HEK293 (cell line): ENCODE results near the gene PFDN6.

Experiments
- CTCF ChIA-PET: fragments of 350-600 bp; formaldehyde crosslinking; extraction: SDS; loops from one replicate; lab custom pipeline; 2021; ENCODE audit warnings: antibody characterized with exemption; lab: Yijun Ruan, JAX
- POLR2A ChIA-PET: fragments of 300-600 bp; formaldehyde crosslinking; extraction: SDS; loops from one replicate; lab custom pipeline; 2020; ENCODE audit warnings: antibody characterized with exemption, inconsistent platforms; lab: Yijun Ruan, JAX
- H3K27ac ChIP-seq: fragments of 200-500 bp; sonication (Bioruptor generic); 2 replicates; pipeline ENCODE4 v1.5.1; 2014; ENCODE audit warnings: low read depth, low read length, control low read depth, inconsistent platforms; ENCODE audit errors: extremely low read depth
- H3K36me3 ChIP-seq, 2 experiments: fragments of 200-500 bp in 1 of 2; sonication (Bioruptor generic) in 1 of 2; 1 replicate in 1 of 2; 2 replicates in 1 of 2; pipeline ENCODE4 v1.5.1; 2014 to 2017; ENCODE audit warnings: inconsistent platforms in 2 of 2, low read length in 2 of 2; ENCODE audit not compliant: control insufficient read depth in 2 of 2, insufficient read depth in 1 of 2
- H3K4me1 ChIP-seq: fragments of 200-500 bp; sonication (Bioruptor generic); 2 replicates; pipeline ENCODE4 v1.5.1; 2014; ENCODE audit warnings: mild to moderate bottlenecking, low read length, inconsistent platforms; ENCODE audit not compliant: control insufficient read depth, insufficient read depth
- H3K4me3 ChIP-seq: 2 replicates; pipeline ENCODE4 v1.5.1; 2011; ENCODE audit warnings: low read depth, mild to moderate bottlenecking, control low read depth, low read length, moderate library complexity
- H3K9me3 ChIP-seq: fragments of 200-500 bp; sonication (Bioruptor generic); 2 replicates; pipeline ENCODE4 v1.5.1; 2014; ENCODE audit warnings: low read depth, low read length, inconsistent platforms; ENCODE audit not compliant: control insufficient read depth, insufficient read depth
- GLIS2 ChIP-seq: fragments of 450-650 bp; formaldehyde crosslinking; IDR thresholded peaks from 2 replicates; pipeline ENCODE4 v1.5.1; 2016; ENCODE audit warnings: missing biosample characterization, missing genetic modification characterization
- IKZF3 ChIP-seq: fragments of 450-650 bp; IDR thresholded peaks from 2 replicates; pipeline ENCODE4 v1.5.0; 2018; ENCODE audit warnings: missing biosample characterization, mild to moderate bottlenecking, missing genetic modification characterization, moderate library complexity
- KLF10 ChIP-seq: fragments of 450-650 bp; IDR thresholded peaks from 2 replicates; pipeline ENCODE4 v1.5.1; 2018; ENCODE audit warnings: missing biosample characterization, mild to moderate bottlenecking, missing genetic modification characterization
- KLF9 ChIP-seq: fragments of 450-650 bp; formaldehyde crosslinking; IDR thresholded peaks from 2 replicates; pipeline ENCODE4 v1.5.1; 2016; ENCODE audit warnings: missing biosample characterization, missing genetic modification characterization, low read depth
- SP3 ChIP-seq: fragments of 450-650 bp; formaldehyde crosslinking; IDR thresholded peaks from 2 replicates; pipeline ENCODE4 v1.5.1; 2016; ENCODE audit warnings: missing biosample characterization, missing genetic modification characterization
- ZBTB21 ChIP-seq: fragments of 450-650 bp; formaldehyde crosslinking; IDR thresholded peaks from 2 replicates; pipeline ENCODE4 v1.5.1; 2017; ENCODE audit warnings: missing biosample characterization, missing genetic modification characterization
- ZFHX2 ChIP-seq: fragments of 450-650 bp; formaldehyde crosslinking; conservative IDR thresholded peaks from 2 replicates; pipeline ENCODE4 v1.5.1; 2016; ENCODE audit warnings: missing biosample characterization, missing genetic modification characterization
- ZIC2 ChIP-seq: fragments of 450-650 bp; formaldehyde crosslinking; IDR thresholded peaks from 2 replicates; pipeline ENCODE4 v1.5.1; 2016; ENCODE audit warnings: missing biosample characterization, missing genetic modification characterization
- ZNF341 ChIP-seq: fragments of 450-650 bp; formaldehyde crosslinking; IDR thresholded peaks from 2 replicates; pipeline ENCODE4; 2016; ENCODE audit warnings: low read depth, missing biosample characterization, missing genetic modification characterization
- ZNF366 ChIP-seq: fragments of 450-650 bp; formaldehyde crosslinking; conservative IDR thresholded peaks from 2 replicates; pipeline ENCODE4 v1.5.1; 2016; ENCODE audit warnings: missing biosample characterization, missing genetic modification characterization
- ZNF510 ChIP-seq: fragments of 450-650 bp; formaldehyde crosslinking; IDR thresholded peaks from 2 replicates; pipeline ENCODE4 v1.5.1; 2018; ENCODE audit warnings: mild to moderate bottlenecking, missing genetic modification characterization, missing biosample characterization; ENCODE audit not compliant: insufficient replicate concordance
- ZNF629 ChIP-seq: fragments of 450-650 bp; formaldehyde crosslinking; IDR thresholded peaks from 2 replicates; pipeline ENCODE4 v1.5.1; 2017; ENCODE audit warnings: missing biosample characterization, missing genetic modification characterization
- ZXDB ChIP-seq: fragments of 450-650 bp; formaldehyde crosslinking; IDR thresholded peaks from 2 replicates; pipeline ENCODE4 v1.5.1; 2016; ENCODE audit warnings: missing biosample characterization, missing genetic modification characterization
- TF ChIP-seq, protein P1 (sequence below): fragments of 450-650 bp; formaldehyde crosslinking; IDR thresholded peaks from 2 replicates; pipeline ENCODE4 v1.5.1; 2016; ENCODE audit warnings: missing biosample characterization, missing genetic modification characterization
- TF ChIP-seq, protein P2 (sequence below): fragments of 450-650 bp; formaldehyde crosslinking; conservative IDR thresholded peaks from 2 replicates; pipeline ENCODE4 v1.5.1; 2016; ENCODE audit warnings: low read depth, missing biosample characterization, missing genetic modification characterization

Gene PFDN6

GRCh38 chr6:33314515-33314942, 25.1 kb downstream of the PFDN6 start (continued):
- TF ChIP-seq SP3 (tag by site-specific recombination): peak; percentile 50; the same call in 1 of the 2 replicates
- peak; percentile 69; the same call in 1 of the 2 replicates for TF ChIP-seq IKZF3
- TF ChIP-seq, protein P1, sequence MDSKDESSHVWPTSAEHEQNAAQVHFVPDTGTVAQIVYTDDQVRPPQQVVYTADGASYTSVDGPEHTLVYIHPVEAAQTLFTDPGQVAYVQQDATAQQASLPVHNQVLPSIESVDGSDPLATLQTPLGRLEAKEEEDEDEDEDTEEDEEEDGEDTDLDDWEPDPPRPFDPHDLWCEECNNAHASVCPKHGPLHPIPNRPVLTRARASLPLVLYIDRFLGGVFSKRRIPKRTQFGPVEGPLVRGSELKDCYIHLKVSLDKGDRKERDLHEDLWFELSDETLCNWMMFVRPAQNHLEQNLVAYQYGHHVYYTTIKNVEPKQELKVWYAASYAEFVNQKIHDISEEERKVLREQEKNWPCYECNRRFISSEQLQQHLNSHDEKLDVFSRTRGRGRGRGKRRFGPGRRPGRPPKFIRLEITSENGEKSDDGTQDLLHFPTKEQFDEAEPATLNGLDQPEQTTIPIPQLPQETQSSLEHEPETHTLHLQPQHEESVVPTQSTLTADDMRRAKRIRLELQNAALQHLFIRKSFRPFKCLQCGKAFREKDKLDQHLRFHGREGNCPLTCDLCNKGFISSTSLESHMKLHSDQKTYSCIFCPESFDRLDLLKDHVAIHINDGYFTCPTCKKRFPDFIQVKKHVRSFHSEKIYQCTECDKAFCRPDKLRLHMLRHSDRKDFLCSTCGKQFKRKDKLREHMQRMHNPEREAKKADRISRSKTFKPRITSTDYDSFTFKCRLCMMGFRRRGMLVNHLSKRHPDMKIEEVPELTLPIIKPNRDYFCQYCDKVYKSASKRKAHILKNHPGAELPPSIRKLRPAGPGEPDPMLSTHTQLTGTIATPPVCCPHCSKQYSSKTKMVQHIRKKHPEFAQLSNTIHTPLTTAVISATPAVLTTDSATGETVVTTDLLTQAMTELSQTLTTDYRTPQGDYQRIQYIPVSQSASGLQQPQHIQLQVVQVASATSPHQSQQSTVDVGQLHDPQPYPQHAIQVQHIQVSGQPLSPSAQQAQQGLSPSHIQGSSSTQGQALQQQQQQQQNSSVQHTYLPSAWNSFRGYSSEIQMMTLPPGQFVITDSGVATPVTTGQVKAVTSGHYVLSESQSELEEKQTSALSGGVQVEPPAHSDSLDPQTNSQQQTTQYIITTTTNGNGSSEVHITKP (tag by site-specific recombination): peak; percentile 99
- TF ChIP-seq ZFHX2 (tag by site-specific recombination): peak; percentile 88
- no peak for TF ChIP-seq ZBTB21 (tag by site-specific recombination)
- TF ChIP-seq ZXDB (tag by site-specific recombination): peak; percentile 52
- 0 out of 2 replicates have a peak, but pooled peaks have one; percentile 8 for TF ChIP-seq ZNF629 (tag by site-specific recombination)
- peak; percentile 18; the same call in 1 of the 2 replicates for TF ChIP-seq ZNF366 (tag by site-specific recombination)
- no peak for TF ChIP-seq KLF10 (tag by site-specific recombination)
- peak; percentile 40 for TF ChIP-seq ZNF341

DNA sequence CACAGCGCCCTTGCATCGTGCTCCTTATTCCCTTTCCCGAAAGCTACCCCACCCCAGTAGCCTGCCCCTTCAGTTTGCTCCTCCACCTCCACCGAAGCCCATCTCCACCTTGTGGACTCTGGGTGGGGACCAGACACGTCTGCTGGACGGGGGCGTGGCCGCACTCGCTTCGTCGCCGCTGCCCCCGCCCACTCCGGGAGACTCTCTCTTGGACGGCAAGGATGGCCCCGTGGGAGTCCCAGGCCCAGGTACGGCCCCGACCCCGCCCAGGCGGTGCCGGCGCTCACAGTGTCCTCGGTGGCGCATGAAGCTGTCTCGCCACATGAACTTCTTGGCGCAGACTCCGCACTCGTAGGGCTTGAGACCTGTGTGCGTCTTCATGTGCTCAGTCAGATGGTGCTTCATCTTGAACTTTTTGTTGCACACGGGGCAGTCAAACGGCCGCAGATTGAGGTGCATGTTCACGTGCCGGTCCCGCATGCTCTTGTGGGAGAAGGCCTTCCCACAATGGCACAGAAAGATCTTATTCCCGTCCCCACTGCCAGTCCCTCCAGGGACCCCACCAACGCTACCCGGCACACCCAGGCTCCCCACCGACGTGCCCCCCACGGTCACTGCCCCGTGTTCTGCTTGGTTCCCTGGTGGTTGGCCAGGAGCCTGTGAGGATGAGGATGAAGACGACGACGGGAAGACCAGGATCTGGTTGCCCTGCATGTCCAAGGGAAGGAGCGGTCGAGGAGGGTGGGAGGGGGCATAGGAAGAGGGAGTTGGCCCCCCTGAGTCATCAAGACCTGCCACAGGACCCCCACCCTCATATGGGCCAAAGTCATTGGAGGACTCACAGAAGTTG, 25.8 kb downstream of the PFDN6 start:
- Histone ChIP-seq H3K9me3 (no peaks in the 10 kb centered on the region), H3K36me3 (peaks cover 14 to 27% of the 10 kb centered on the region in 2 experiments), H3K27ac (no peak overlapping the region; the same call in 1 of the 2 replicates), H3K4me1 (peaks cover 10% of the 10 kb centered on the region), H3K4me3 (no peak overlapping the region)
- POLR2A ChIA-PET: interaction anchor here (1.3 kb wide), 1 partner anchor 16 kb away, joined by 5 read pairs; the partner anchor contains the start of gene RGL2
- TF ChIP-seq, protein P2, sequence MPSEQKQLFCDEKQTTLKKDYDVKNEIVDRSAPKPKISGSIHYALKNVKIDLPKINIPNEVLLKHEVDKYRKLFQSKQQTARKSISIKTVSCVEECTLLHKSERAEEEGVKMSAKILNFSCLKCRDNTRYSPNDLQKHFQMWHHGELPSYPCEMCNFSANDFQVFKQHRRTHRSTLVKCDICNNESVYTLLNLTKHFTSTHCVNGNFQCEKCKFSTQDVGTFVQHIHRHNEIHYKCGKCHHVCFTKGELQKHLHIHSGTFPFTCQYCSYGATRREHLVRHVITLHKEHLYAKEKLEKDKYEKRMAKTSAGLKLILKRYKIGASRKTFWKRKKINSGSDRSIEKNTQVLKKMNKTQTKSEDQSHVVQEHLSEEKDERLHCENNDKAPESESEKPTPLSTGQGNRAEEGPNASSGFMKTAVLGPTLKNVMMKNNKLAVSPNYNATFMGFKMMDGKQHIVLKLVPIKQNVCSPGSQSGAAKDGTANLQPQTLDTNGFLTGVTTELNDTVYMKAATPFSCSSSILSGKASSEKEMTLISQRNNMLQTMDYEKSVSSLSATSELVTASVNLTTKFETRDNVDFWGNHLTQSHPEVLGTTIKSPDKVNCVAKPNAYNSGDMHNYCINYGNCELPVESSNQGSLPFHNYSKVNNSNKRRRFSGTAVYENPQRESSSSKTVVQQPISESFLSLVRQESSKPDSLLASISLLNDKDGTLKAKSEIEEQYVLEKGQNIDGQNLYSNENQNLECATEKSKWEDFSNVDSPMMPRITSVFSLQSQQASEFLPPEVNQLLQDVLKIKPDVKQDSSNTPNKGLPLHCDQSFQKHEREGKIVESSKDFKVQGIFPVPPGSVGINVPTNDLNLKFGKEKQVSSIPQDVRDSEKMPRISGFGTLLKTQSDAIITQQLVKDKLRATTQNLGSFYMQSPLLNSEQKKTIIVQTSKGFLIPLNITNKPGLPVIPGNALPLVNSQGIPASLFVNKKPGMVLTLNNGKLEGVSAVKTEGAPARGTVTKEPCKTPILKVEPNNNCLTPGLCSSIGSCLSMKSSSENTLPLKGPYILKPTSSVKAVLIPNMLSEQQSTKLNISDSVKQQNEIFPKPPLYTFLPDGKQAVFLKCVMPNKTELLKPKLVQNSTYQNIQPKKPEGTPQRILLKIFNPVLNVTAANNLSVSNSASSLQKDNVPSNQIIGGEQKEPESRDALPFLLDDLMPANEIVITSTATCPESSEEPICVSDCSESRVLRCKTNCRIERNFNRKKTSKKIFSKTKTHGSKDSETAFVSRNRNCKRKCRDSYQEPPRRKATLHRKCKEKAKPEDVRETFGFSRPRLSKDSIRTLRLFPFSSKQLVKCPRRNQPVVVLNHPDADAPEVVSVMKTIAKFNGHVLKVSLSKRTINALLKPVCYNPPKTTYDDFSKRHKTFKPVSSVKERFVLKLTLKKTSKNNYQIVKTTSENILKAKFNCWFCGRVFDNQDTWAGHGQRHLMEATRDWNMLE (tag by site-specific recombination): no peak
- TF ChIP-seq GLIS2 (tag by site-specific recombination) (peak; percentile 53), KLF9 (tag by site-specific recombination) (0 out of 2 replicates have a peak, but pooled peaks have one; percentile 12), ZNF510 (tag by site-specific recombination) (no peak), ZIC2 (tag by site-specific recombination) (0 out of 2 replicates have a peak, but pooled peaks have one; percentile 11)
- CTCF ChIA-PET: interaction anchor here (0.5 to 0.6 kb wide), 2 partner anchors 30 to 111 kb away, joined by 3 to 5 read pairs; no protein-coding TSS in a partner anchor
